ENCODE results near the gene RPP25. TPM values are rescaled to one million over a fixed set of nuclear protein-coding genes. Genes with fewer than 3 reads are reported as not detected.

Gene RPP25

DNA sequence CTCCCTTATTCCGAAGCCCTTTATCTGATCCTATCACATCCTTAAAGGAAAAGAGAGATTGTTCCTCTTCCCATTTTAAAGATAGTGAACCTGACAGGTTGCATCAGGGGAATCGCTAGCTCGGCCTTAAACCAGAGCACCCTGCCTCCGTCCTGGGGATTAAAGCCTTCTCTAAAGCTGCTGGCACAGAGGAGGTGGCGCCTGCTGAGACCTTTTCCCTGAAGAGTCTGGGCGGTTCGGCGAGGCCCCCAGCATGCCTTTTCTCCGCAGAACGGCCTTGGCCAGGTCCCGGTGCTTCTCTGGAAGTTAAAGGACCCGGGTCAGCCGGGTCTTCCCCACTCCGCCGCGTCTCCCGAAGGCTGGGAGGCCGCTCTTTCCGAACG, 50.5 kb downstream of the RPP25 start:
- Histone ChIP-seq H2AFZ (ENCODE audit: low read length) (peak overlapping the region; percentile 96), H2BK12ac (ENCODE audit: low read length) (no peak overlapping the region), H3K4ac (ENCODE audit: low read length) (peak overlapping the region; percentile 57), H3K4me2 (ENCODE audit: insufficient read depth, low read length, poor library complexity, severe bottlenecking) (peak overlapping the region; percentile 57), H3K36me3 (replicated peaks in 1 of 2; ENCODE audit: control insufficient read depth in 2 of 2, insufficient read depth in 2 of 2, low read length in 2 of 2) (peaks cover 27 to 43% of the 10 kb centered on the region in 2 donors), H3K27ac (replicated peaks; ENCODE audit: low read length) (peak overlapping the region; percentile 87), H3K23ac (ENCODE audit: low read depth, low read length, poor library complexity) (peak overlapping the region; percentile 77), H3K4me1 (ENCODE audit: control insufficient read depth in 2 of 2, insufficient read depth in 1 of 2, low read depth in 1 of 2, low read length in 2 of 2) (peaks cover 9 to 10% of the 10 kb centered on the region in 2 donors), H2BK120ac (ENCODE audit: low read depth, low read length) (peak overlapping the region; percentile 69), H2AK5ac (ENCODE audit: low read depth, low read length) (peak overlapping the region; percentile 89), H3K14ac (ENCODE audit: low read length) (no peak overlapping the region), H3K79me1 (ENCODE audit: low read depth, low read length) (peaks cover 6% of the 10 kb centered on the region), H3K27me3 (ENCODE audit: control insufficient read depth in 3 of 3, insufficient read depth in 3 of 3, low read depth in 1 of 3, low read length in 3 of 3) (no peaks in the 10 kb centered on the region), H3K18ac (ENCODE audit: low read length) (peak overlapping the region; percentile 98), H4K91ac (ENCODE audit: low read depth, low read length, poor library complexity) (no peak overlapping the region), H4K8ac (ENCODE audit: low read depth, low read length) (no peak overlapping the region), H3K9me3 (replicated peaks in 1 of 2; ENCODE audit: control insufficient read depth in 2 of 2, insufficient read depth in 1 of 2, low read depth in 1 of 2, low read length in 2 of 2) (no peaks in the 10 kb centered on the region), H2BK5ac (ENCODE audit: low read length) (peak overlapping the region; percentile 92), H3K9ac (ENCODE audit: low read depth, low read length, poor library complexity) (peak overlapping the region; percentile 97), H3K4me3 (ENCODE audit: low read length in 2 of 2) (peak overlapping the region; percentile 90 to 96), H2BK15ac (ENCODE audit: low read length) (no peak overlapping the region)
- no peak for DNase-seq (ENCODE audit: low spot score)
- no CpG with 5 or more reads among the region's 20 CpGs for WGBS, 2 donors (ENCODE audit: extremely low coverage in 2 of 2, insufficient read length in 2 of 2, insufficient replicate concordance in 1 of 2)

Small RNA genes within 50 kb of the gene (small RNA-seq; reads per million reads assigned to genes)
- not detected for gene RF00019 (ENCODE audit: insufficient read depth)
